ENCODE measurements around the gene KIAA0513. TPM values are rescaled to one million over a fixed set of nuclear protein-coding genes. Genes with fewer than 3 reads are reported as not detected.

Gene KIAA0513
- total RNA-seq, 4 donors from 2014 or later = 14.8 to 43.4 (median 28.5) TPM

GRCh38 chr16:85037050-85037410, 9.4 kb downstream of the KIAA0513 start:
- Histone ChIP-seq H3K27ac (peak overlapping the region in 3 of 4 donors; percentile 54 to 72 (median 54)), H3K4me3 (no peak overlapping the region), H3K4me1 (peaks cover 0 to 16% (median 0%) of the 10 kb centered on the region in 3 donors), H3K36me3 (peaks cover 0 to 13% of the 10 kb centered on the region in 2 donors), H3K27me3 (no peaks in the 10 kb centered on the region), H3K9me3 (no peaks in the 10 kb centered on the region)
- peak; percentile 80 for ATAC-seq
- TF ChIP-seq EP300 (IDR thresholded peaks at IDR 0.05) (no peak), POLR2A (IDR thresholded peaks at IDR 0.05) (no peak), POLR2AphosphoS5 (IDR thresholded peaks at IDR 0.05) (peak; percentile 70), CTCF (IDR thresholded peaks at IDR 0.05) (no peak)
- WGBS, 2 donors (ENCODE audit: low coverage in 1 of 2) = 39 to 70% methylated on average over 5 to 7 of the region's 7 CpGs

DNA sequence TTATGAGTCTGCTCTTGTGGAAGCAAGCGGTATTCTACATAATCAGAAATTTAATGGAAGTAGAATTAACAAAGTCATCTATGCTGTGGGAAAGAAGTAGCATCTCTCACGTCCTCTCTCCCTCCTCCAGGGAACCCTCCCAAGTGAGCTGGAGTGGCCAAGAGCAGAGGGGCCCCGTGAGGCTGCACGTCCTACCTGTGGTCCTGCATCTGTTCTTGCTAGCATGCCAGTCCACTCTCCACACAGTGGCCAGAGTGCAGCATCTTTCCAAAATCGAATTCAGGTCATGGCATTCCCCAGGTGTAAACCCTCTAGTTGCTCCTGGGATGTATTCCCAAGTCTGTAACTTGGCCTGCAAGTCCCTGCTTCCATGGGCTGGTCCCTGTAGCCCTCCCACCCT, 10.1 kb downstream of the KIAA0513 start:
- peak overlapping the region in 3 of 4 donors; percentile 52 to 72 (median 54) for H3K27ac ChIP-seq
- no peak for ATAC-seq
- 85 to 86% methylated on average over 5 of the region's 5 CpGs for WGBS, 2 donors (ENCODE audit: low coverage in 1 of 2)
- H3K4me3 ChIP-seq = no peak overlapping the region
- no peaks in the 10 kb centered on the region for H3K27me3 ChIP-seq
- no peaks in the 10 kb centered on the region for H3K9me3 ChIP-seq
- peaks cover 0 to 22% (median 0%) of the 10 kb centered on the region in 3 donors for H3K4me1 ChIP-seq
- TF ChIP-seq EP300 (IDR thresholded peaks at IDR 0.05) (no peak), CTCF (IDR thresholded peaks at IDR 0.05) (no peak), POLR2A (IDR thresholded peaks at IDR 0.05) (no peak), POLR2AphosphoS5 (IDR thresholded peaks at IDR 0.05) (no peak)
- H3K36me3 ChIP-seq = peaks cover 0 to 8% of the 10 kb centered on the region in 2 donors

DNA sequence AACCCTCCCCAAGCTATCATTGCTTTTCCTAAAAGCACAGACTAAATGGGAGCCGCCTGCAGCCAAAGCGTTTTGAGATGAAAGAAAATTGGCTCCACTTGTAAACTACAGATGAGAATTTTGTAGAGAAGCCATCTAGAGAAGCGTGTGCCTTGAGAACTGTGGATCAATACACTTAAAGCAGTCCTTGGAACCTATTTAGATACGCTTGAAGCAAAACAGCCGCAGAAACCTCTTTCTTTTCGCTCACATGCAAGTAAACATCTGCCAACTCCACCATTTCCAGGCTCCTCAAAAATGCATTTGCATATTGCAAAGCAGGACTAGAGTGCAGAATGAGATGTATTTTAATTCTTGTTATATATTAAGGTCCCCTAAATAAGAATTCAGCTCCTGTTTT, 13.1 kb downstream of the KIAA0513 start:
- TF ChIP-seq POLR2A (IDR thresholded peaks at IDR 0.05) = no peak
- TF ChIP-seq CTCF (IDR thresholded peaks at IDR 0.05) = no peak
- no peak for TF ChIP-seq POLR2AphosphoS5 (IDR thresholded peaks at IDR 0.05)
- TF ChIP-seq EP300 (IDR thresholded peaks at IDR 0.05) = no peak
- no peak for ATAC-seq
- Histone ChIP-seq H3K27ac (no peak overlapping the region), H3K36me3 (peaks cover 0 to under 1% of the 10 kb centered on the region in 2 donors), H3K4me3 (no peak overlapping the region), H3K27me3 (no peaks in the 10 kb centered on the region), H3K9me3 (no peaks in the 10 kb centered on the region), H3K4me1 (peaks cover 0 to 26% (median 0%) of the 10 kb centered on the region in 3 donors)
- 70 to 80% methylated on average over 5 to 6 of the region's 6 CpGs for WGBS, 2 donors (ENCODE audit: low coverage in 1 of 2)

GRCh38 chr16:85041219-85042166, 13.9 kb downstream of the KIAA0513 start:
- no peak overlapping the region for H3K4me3 ChIP-seq
- peak overlapping the region in 1 of 4 donors; percentile 50 for H3K27ac ChIP-seq
- H3K27me3 ChIP-seq = no peaks in the 10 kb centered on the region
- H3K4me1 ChIP-seq = peaks cover 0 to 22% (median 0%) of the 10 kb centered on the region in 3 donors
- no peak for ATAC-seq
- 85 to 91% methylated on average over 9 to 23 of the region's 27 CpGs for WGBS, 2 donors (ENCODE audit: low coverage in 1 of 2)
- no peaks in the 10 kb centered on the region for H3K9me3 ChIP-seq
- no peak for TF ChIP-seq POLR2AphosphoS5 (IDR thresholded peaks at IDR 0.05)
- TF ChIP-seq EP300 (IDR thresholded peaks at IDR 0.05) = no peak
- no peak for TF ChIP-seq POLR2A (IDR thresholded peaks at IDR 0.05)
- no peak for TF ChIP-seq CTCF (IDR thresholded peaks at IDR 0.05)
- peaks cover 0 to 4% of the 10 kb centered on the region in 2 donors for H3K36me3 ChIP-seq
